Transverse colon (tissue), 4 donors: ENCODE results near the gene PKD1. TPM values are rescaled to one million over a fixed set of nuclear protein-coding genes. Genes with fewer than 3 reads are reported as not detected.
A peak's percentile ranks its signal among the peaks of the same experiment; 100 is the strongest.

Experiments used
- DNase-seq: peaks from one replicate; pipeline ENCODE4 v3.0.0-alpha.2; 2019
- H3K27ac ChIP-seq, 4 donors: fragments of 200-600 bp; sonication (generic); 2 replicates each; pipeline ENCODE4 v1.5.1; 2016 to 2018; ENCODE audit warnings: inconsistent platforms in 4 of 4
- H3K27me3 ChIP-seq: fragments of 200-600 bp; sonication (generic); 2 replicates; pipeline ENCODE4 v1.5.1; 2017; ENCODE audit warnings: inconsistent platforms
- H3K36me3 ChIP-seq, 4 donors: fragments of 200-600 bp; sonication (generic); 2 replicates each; pipeline ENCODE4 v1.5.1; 2017 to 2019; ENCODE audit warnings: inconsistent platforms in 4 of 4
- H3K4me1 ChIP-seq, 4 donors: fragments of 200-600 bp; sonication (generic); 2 replicates each; pipeline ENCODE4 v1.5.1; 2017 to 2020; ENCODE audit warnings: inconsistent platforms in 4 of 4
- H3K4me3 ChIP-seq, 4 donors: fragments of 200-600 bp; sonication (generic); 1 replicate in 1 of 4; 2 replicates in 3 of 4; pipeline versions ENCODE4 v1.5.1 to v1.6.1; 2017 to 2019; ENCODE audit warnings: inconsistent platforms in 4 of 4
- H3K9me3 ChIP-seq, 2 donors: fragments of 200-600 bp; sonication (generic); 2 replicates each; pipeline ENCODE4 v1.5.1; 2017 to 2019; ENCODE audit warnings: inconsistent platforms in 2 of 2
- CTCF ChIP-seq, 5 experiments: fragments of 200-600 bp in 3 of 5; fragments of 450-650 bp in 2 of 5; sonication (generic) in 3 of 5; IDR thresholded peaks; 1 replicate in 2 of 5; 2 replicates in 3 of 5; pipeline ENCODE4 v1.5.1; 2016 to 2017; ENCODE audit warnings: antibody characterized with exemption in 5 of 5, inconsistent platforms in 3 of 5, mild to moderate bottlenecking in 2 of 5, moderate library complexity in 1 of 5
- EP300 ChIP-seq: sonication (generic); formaldehyde crosslinking; IDR thresholded peaks from one replicate; pipeline ENCODE4 v1.6.1; 2017; ENCODE audit warnings: antibody characterized with exemption, low read depth
- POLR2A ChIP-seq: fragments of 450-650 bp; IDR thresholded peaks from one replicate; pipeline ENCODE4 v1.6.1; 2016; ENCODE audit warnings: antibody characterized with exemption, mild to moderate bottlenecking, moderate library complexity
- POLR2AphosphoS5 ChIP-seq, 3 donors: sonication (generic); formaldehyde crosslinking; IDR thresholded peaks; one replicate each; pipeline ENCODE4 v1.6.1; 2016; ENCODE audit warnings: antibody characterized with exemption in 3 of 3
- WGBS, 2 donors: methylation state at CpG; one replicate each; pipeline ENCODE4 v1.1.5; 2018; ENCODE audit warnings: low coverage in 1 of 2; 5-methylcytosine and 5-hydroxymethylcytosine counted together
- in situ Hi-C, 4 donors: fragments of 200-750 bp; cut with MboI; loops; one replicate each; pipeline versions ENCODE4 v1.15.0 to v1.15.1; 2017; ENCODE audit warnings: low sequenced_read_pairs in 3 of 4, low pct_ligation_motif_present in 1 of 4, low pct_unique_long_range_greater_than_20kb in 1 of 4
- intact Hi-C: fragments of 100-400 bp; cut with DNase I; formaldehyde crosslinking; loops from one replicate; pipeline ENCODE4 v1.15.1; 2023; ENCODE audit warnings: low total_unique reads
- total RNA-seq, 4 donors: library from RNA; depleted of rRNA; stranded (reverse); fragments of >200 nt; gene quantifications; one replicate each; pipeline ENCODE4 v1.1.0, GENCODE V29; 2016

The PKD1 gene
- total RNA-seq, 4 donors from 2014 or later, result 131 to 1,015 (median 289) TPM

- peaks cover 67 to 86% (median 84%) of the 10 kb centered on the region in 4 donors for H3K4me1 ChIP-seq
- in situ Hi-C loops, result loop anchor here in 1 of 4 donors (25.0 kb wide), 1 partner anchor 331 kb away; the partner anchor contains the start of gene TBC1D24
- no peaks in the 10 kb centered on the region for H3K9me3 ChIP-seq
- H3K4me3 ChIP-seq, result peak overlapping the region; percentile 70 to 80 (median 75)
- H3K27ac ChIP-seq, result peak overlapping the region; percentile 87 to 92 (median 90)
- 4 to 26% methylated on average over 6 to 36 of the region's 47 CpGs for WGBS, 2 donors
- H3K27me3 ChIP-seq, result no peaks in the 10 kb centered on the region
- TF ChIP-seq POLR2AphosphoS5 (IDR thresholded peaks at IDR 0.05), result no peak
- TF ChIP-seq POLR2A, result no peak
- no peak for TF ChIP-seq EP300
- no peak for TF ChIP-seq CTCF (IDR thresholded peaks at IDR 0.05)
- intact Hi-C loops, result no loop called here
- no peak for DNase-seq
- no peaks in the 10 kb centered on the region for H3K36me3 ChIP-seq
These were observed 20.5 kb upstream of the PKD1 start for GRCh38 chr16:2155977-2156848.

GRCh38 chr16:2155091-2155950 lies 19.6 kb upstream of the PKD1 start, which contains the start of gene TRAF7:
Gene TRAF7, plus strand, starts transcription at chr16:2155782. Its CDS starts 8,139 bp downstream, at chr16:2163921.
- TF ChIP-seq CTCF (IDR thresholded peaks at IDR 0.05), result no peak
- TF ChIP-seq POLR2A, result peak; percentile 100
- peak; percentile 100 for TF ChIP-seq POLR2AphosphoS5 (IDR thresholded peaks at IDR 0.05)
- peak; percentile 98 for DNase-seq
- in situ Hi-C loops (loop anchor here in 1 of 4 donors (25.0 kb wide), 1 partner anchor 332 kb away; the partner anchor contains the start of gene TBC1D24), intact Hi-C loops (no loop called here)
- WGBS, 2 donors, result 0% methylated on average over 74 of the region's 94 CpGs; no CpG with 5 or more reads in 1 of the 2 donors
- Histone ChIP-seq H3K27ac (peak within 1 kb of the TSS; percentile 87 to 94 (median 92)), H3K4me1 (peaks cover 67 to 86% (median 82%) of the 10 kb centered on the region in 4 donors), H3K9me3 (no peaks in the 10 kb centered on the region), H3K4me3 (peak within 1 kb of the TSS; percentile 70 to 89 (median 78)), H3K27me3 (no peaks in the 10 kb centered on the region), H3K36me3 (no peaks in the 10 kb centered on the region)

GRCh38 chr16:2154533-2155090 lies 18.9 kb upstream of the PKD1 start:
- Histone ChIP-seq H3K27me3 (no peaks in the 10 kb centered on the region), H3K9me3 (no peaks in the 10 kb centered on the region), H3K4me3 (peak overlapping the region; percentile 66 to 89 (median 68)), H3K36me3 (no peaks in the 10 kb centered on the region), H3K4me1 (peaks cover 66 to 86% (median 83%) of the 10 kb centered on the region in 4 donors), H3K27ac (peak overlapping the region; percentile 80 to 94 (median 92))
- no peak for DNase-seq
- WGBS, 2 donors, result 3 to 4% methylated on average over 4 to 23 of the region's 23 CpGs
- TF ChIP-seq POLR2A (no peak), POLR2AphosphoS5 (IDR thresholded peaks at IDR 0.05) (no peak), CTCF (IDR thresholded peaks at IDR 0.05) (no peak), EP300 (no peak)
- intact Hi-C loops, result loop anchor here (5.0 kb wide), 1 partner anchor 127 kb away; the partner anchor contains the start of gene NHERF2
- in situ Hi-C loops, result loop anchor here in 1 of 4 donors (25.0 kb wide), 1 partner anchor 333 kb away; the partner anchor contains the start of gene TBC1D24
